ENCODE results near the gene SNAI1. TPM values are rescaled to one million over a fixed set of nuclear protein-coding genes. Genes with fewer than 3 reads are reported as not detected.

Gene SNAI1
- total and polyA plus RNA-seq, 2 donors (not counting 3 experiments of a cell fraction or from before 2014, with no cell fraction given) = 10.8 to 13.4 TPM

DNA sequence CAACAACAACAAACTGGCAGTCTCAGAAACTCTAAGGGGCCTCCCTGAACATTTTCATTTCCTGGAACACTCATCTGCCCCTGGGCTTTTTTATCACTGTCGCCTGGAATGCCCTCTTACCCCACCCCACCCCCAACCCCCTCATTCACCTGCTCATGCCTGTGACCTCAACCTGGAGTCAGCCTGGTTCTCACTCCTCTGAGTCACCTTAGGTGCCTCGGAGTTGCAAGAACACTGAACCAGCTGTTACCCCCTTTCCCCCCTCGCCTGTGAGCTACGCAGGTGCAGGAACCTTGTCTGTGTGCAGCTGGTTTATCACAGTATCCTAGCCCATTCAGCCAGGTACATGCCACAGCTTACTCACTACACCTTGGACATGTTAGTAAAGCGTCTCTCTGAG, 12.8 kb upstream of the SNAI1 start:
- DNase-seq (ENCODE audit: low read depth, low spot score) = no peak
- no peak overlapping the region for H3K9ac ChIP-seq (replicated peaks; ENCODE audit: extremely low read depth, insufficient read depth, low read length)
- TF ChIP-seq FOS (IDR thresholded peaks at IDR 0.05; ENCODE audit: borderline replicate concordance, insufficient read depth, low read length) = no peak
- TF ChIP-seq, protein P1, sequence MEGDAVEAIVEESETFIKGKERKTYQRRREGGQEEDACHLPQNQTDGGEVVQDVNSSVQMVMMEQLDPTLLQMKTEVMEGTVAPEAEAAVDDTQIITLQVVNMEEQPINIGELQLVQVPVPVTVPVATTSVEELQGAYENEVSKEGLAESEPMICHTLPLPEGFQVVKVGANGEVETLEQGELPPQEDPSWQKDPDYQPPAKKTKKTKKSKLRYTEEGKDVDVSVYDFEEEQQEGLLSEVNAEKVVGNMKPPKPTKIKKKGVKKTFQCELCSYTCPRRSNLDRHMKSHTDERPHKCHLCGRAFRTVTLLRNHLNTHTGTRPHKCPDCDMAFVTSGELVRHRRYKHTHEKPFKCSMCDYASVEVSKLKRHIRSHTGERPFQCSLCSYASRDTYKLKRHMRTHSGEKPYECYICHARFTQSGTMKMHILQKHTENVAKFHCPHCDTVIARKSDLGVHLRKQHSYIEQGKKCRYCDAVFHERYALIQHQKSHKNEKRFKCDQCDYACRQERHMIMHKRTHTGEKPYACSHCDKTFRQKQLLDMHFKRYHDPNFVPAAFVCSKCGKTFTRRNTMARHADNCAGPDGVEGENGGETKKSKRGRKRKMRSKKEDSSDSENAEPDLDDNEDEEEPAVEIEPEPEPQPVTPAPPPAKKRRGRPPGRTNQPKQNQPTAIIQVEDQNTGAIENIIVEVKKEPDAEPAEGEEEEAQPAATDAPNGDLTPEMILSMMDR (IDR thresholded peaks at IDR 0.05; ENCODE audit: extremely low read depth in 1 of 2, insufficient read depth in 1 of 2, low read depth in 1 of 2, low read length in 2 of 2) = no peak
- TF ChIP-seq MAX (IDR thresholded peaks at IDR 0.05; ENCODE audit: insufficient read depth, insufficient read length) = no peak
- no peak overlapping the region for H3K4me2 ChIP-seq (ENCODE audit: insufficient read depth, low read length)
- BruUV-seq (replicated peaks) = no TSS peak
- no peak overlapping the region for H3K27ac ChIP-seq (ENCODE audit: insufficient read depth, low read depth, low read length)
- H3K27me3 ChIP-seq (ENCODE audit: control insufficient read depth in 2 of 2, insufficient read depth in 2 of 2, low read length in 2 of 2) = no peaks in the 10 kb centered on the region
- no peak overlapping the region for H2AFZ ChIP-seq (ENCODE audit: low read depth, low read length)
- H3K9me3 ChIP-seq (replicated peaks; ENCODE audit: control insufficient read depth, insufficient read depth, low read length) = no peaks in the 10 kb centered on the region
- CTCF ChIA-PET = interaction anchor here (2.6 to 23.6 kb wide), 2 partner anchors 9 to 98 kb away, joined by 24 to 1187 read pairs; no protein-coding TSS in a partner anchor
- intact Hi-C loops (cut with micrococcal nuclease) = no loop called here
- H4K20me1 ChIP-seq (replicated peaks; ENCODE audit: control insufficient read depth, extremely low read depth, insufficient read depth, low read length) = no peaks in the 10 kb centered on the region
- FAIRE-seq = no peak
- dilution Hi-C loops (cut with MboI; ENCODE audit: extremely low pct_ligation_motif_present, low sequenced_read_pairs) = no loop called here
- peaks cover 7% of the 10 kb centered on the region for H3K4me1 ChIP-seq (ENCODE audit: control insufficient read depth, extremely low read depth, insufficient read depth, low read length)
- H3K9me1 ChIP-seq (replicated peaks; ENCODE audit: control insufficient read depth, extremely low read depth, insufficient read depth, low read length) = no peaks in the 10 kb centered on the region
- H3K79me2 ChIP-seq (ENCODE audit: control insufficient read depth, insufficient read depth, low read length) = no peaks in the 10 kb centered on the region
- POLR2A ChIA-PET = no interaction called here
- H3K36me3 ChIP-seq (ENCODE audit: control insufficient read depth in 2 of 2, extremely low read depth in 1 of 2, insufficient read depth in 2 of 2, low read length in 2 of 2) = no peaks in the 10 kb centered on the region
- H3K4me3 ChIP-seq (replicated peaks in 1 of 3; ENCODE audit: insufficient read depth in 1 of 3, low read depth in 1 of 3, low read length in 3 of 3) = no peak overlapping the region

- CTCF ChIA-PET = interaction anchor here (2.6 to 23.6 kb wide), 2 partner anchors 8 to 97 kb away, joined by 24 to 1187 read pairs; no protein-coding TSS in a partner anchor
- FAIRE-seq = no peak
Observed at GRCh38 chr20:49970498-49970897, 12.3 kb upstream of the SNAI1 start.

More at GRCh38 chr20:49970498-49970897, 12.3 kb upstream of the SNAI1 start:
- Histone ChIP-seq H3K27me3 (ENCODE audit: control insufficient read depth in 2 of 2, insufficient read depth in 2 of 2, low read length in 2 of 2) (no peaks in the 10 kb centered on the region), H3K4me1 (ENCODE audit: control insufficient read depth, extremely low read depth, insufficient read depth, low read length) (peaks cover 7% of the 10 kb centered on the region), H2AFZ (ENCODE audit: low read depth, low read length) (no peak overlapping the region), H3K4me3 (replicated peaks in 1 of 3; ENCODE audit: insufficient read depth in 1 of 3, low read depth in 1 of 3, low read length in 3 of 3) (no peak overlapping the region), H3K27ac (ENCODE audit: insufficient read depth, low read depth, low read length) (no peak overlapping the region), H4K20me1 (replicated peaks; ENCODE audit: control insufficient read depth, extremely low read depth, insufficient read depth, low read length) (no peaks in the 10 kb centered on the region), H3K79me2 (ENCODE audit: control insufficient read depth, insufficient read depth, low read length) (no peaks in the 10 kb centered on the region), H3K9me3 (replicated peaks; ENCODE audit: control insufficient read depth, insufficient read depth, low read length) (no peaks in the 10 kb centered on the region), H3K9me1 (replicated peaks; ENCODE audit: control insufficient read depth, extremely low read depth, insufficient read depth, low read length) (no peaks in the 10 kb centered on the region), H3K36me3 (ENCODE audit: control insufficient read depth in 2 of 2, extremely low read depth in 1 of 2, insufficient read depth in 2 of 2, low read length in 2 of 2) (no peaks in the 10 kb centered on the region), H3K9ac (replicated peaks; ENCODE audit: extremely low read depth, insufficient read depth, low read length) (no peak overlapping the region), H3K4me2 (ENCODE audit: insufficient read depth, low read length) (no peak overlapping the region)
- no peak for TF ChIP-seq MYC (IDR thresholded peaks at IDR 0.05; ENCODE audit: low read depth, low read length)
- no peak for TF ChIP-seq POLR2AphosphoS5 (IDR thresholded peaks at IDR 0.05; ENCODE audit: insufficient read depth, low read depth, low read length)
- no peak for TF ChIP-seq JUN (IDR thresholded peaks at IDR 0.05; ENCODE audit: borderline replicate concordance, insufficient read depth, insufficient read length, low read depth)
- no peak for TF ChIP-seq GATA2 (IDR thresholded peaks at IDR 0.05; ENCODE audit: insufficient read depth, insufficient read length, low read depth, low read length)
- TF ChIP-seq, protein P1 (IDR thresholded peaks at IDR 0.05; ENCODE audit: extremely low read depth in 1 of 2, insufficient read depth in 1 of 2, low read depth in 1 of 2, low read length in 2 of 2) = no peak
- TF ChIP-seq EZH2 (IDR thresholded peaks at IDR 0.05; ENCODE audit: borderline replicate concordance, low read depth, low read length, severe bottlenecking) = no peak
- TF ChIP-seq MAX (IDR thresholded peaks at IDR 0.05; ENCODE audit: insufficient read depth, insufficient read length) = no peak
- no peak for TF ChIP-seq FOS (IDR thresholded peaks at IDR 0.05; ENCODE audit: borderline replicate concordance, insufficient read depth, low read length)
- dilution Hi-C loops (cut with MboI; ENCODE audit: extremely low pct_ligation_motif_present, low sequenced_read_pairs) = no loop called here
- intact Hi-C loops (cut with micrococcal nuclease) = no loop called here
- BruUV-seq (replicated peaks) = no TSS peak
- no peak for DNase-seq (ENCODE audit: low read depth, low spot score)
- POLR2A ChIA-PET = no interaction called here
